Erythroblast (primary cell): ENCODE results near the gene PPDPF.
"Not testable (repeated sequence)": the region's sequence is repeated elsewhere in the genome, so short reads cannot be mapped to it uniquely, and the experiment has no call there.

Source experiments
- DNase-seq, 2 experiments: peaks; one replicate each; lab custom pipeline; 2025; lab: John Stamatoyannopoulos, UW
- GATA1 ChIP-seq: IDR thresholded peaks from 2 replicates; pipeline ENCODE4 v1.6.1; 2011; ENCODE audit warnings: low read depth, mild to moderate bottlenecking, control low read depth, low read length, moderate library complexity
- POLR2A ChIP-seq: IDR thresholded peaks from 2 replicates; pipeline ENCODE4 v1.6.1; 2011; ENCODE audit warnings: mild to moderate bottlenecking, low read length

PPDPF gene

DNA sequence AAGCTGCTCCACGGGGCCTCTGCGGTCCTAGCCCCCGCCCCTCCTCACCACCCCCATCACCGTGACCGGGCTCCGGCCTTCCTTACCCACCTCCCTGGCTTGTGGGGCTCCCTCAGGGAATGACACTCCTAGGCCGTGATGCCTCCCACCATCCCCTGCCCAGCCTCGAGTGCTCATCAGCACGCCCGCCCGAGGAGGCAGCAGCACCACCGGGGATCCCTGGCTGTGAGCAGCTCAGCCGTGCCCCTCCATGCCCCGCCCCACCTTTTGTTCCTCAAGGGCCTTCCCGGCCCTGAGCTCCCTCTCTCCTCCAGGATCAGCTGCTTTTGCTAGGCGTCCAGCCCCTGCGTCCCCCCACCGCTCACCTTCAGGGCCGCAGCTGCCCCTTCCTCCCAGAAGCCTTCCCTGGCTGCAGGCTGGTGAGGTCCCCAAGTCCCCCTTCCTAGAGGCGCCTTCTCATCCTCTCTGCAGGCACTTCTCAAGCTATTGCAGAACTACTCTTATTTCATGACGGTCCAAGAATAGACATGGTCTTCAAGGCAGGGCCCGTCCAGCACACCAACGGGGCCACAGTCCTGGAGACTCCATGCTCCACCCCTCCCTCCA lies 36.4 kb downstream of the PPDPF start:
- TF ChIP-seq POLR2A (no peak), GATA1 (no peak)
- no peak for DNase-seq

- TF ChIP-seq GATA1 = no peak
- no peak for TF ChIP-seq POLR2A
- DNase-seq = no peak
Measured at GRCh38 chr20:63557481-63557891, 36.9 kb downstream of the PPDPF start.

DNA sequence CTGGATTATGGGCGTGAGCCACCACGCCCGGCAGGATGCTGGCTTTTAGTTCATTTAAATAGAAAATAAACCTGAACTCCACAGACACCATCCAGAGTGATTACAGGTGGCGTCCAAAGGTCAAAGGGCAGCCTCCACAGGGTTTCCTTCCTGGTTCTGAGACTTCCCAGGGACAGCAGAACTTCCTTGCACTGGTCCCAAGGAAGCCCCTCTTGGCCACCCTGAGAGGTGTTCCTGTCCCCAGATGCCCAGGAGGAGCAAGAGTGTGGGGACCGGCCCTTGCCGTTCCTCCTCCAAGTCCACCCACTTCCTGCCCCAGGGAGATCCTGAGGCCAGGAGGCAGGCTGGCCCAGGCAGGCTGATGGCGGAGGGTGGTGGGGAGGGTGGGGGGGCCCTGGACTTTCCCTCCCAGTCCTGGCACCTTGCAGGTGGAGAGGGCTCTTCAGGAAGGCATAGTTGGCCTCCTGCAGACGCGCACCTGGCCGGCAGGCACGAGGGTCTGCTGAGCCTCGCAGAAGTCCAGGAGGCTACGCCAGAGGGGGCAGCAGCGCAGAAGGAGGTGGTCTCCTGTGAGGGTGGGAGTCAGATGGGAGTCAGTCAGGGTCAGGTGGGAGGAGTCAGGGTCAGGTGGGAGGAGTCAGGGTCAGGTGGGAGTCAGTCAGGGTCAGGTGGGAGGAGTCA lies 38.4 kb downstream of the PPDPF start:
- TF ChIP-seq GATA1 (no peak), POLR2A (no peak)
- DNase-seq = no peak

- not testable (repeated sequence) for DNase-seq
Measured at GRCh38 chr20:63559485-63560332, 39.1 kb downstream of the PPDPF start.

DNA sequence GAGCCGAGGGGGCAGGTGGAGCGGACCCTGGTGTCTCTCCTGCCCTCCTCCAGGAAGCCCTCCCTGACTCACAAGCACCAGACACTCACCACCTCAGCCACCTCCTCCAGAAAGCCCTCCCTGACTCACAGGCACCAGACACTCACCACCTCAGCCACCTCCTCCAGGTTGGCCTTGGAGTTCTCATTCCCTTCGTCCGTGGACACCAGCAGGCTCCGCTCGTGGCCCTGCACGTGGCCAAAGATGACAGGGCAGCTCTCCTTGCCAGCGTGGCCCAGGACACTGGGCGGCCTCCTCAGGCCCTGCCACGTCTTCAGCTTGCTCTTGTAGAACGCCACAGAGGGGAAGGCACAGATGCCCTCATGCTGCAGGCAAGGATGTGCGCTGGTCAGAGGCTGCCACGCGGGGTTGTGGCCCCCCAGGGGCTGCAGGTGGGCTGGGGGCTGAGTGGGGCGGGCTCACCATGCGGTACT lies 39.8 kb downstream of the PPDPF start:
- TF ChIP-seq GATA1 = no peak
- DNase-seq = no peak

DNA sequence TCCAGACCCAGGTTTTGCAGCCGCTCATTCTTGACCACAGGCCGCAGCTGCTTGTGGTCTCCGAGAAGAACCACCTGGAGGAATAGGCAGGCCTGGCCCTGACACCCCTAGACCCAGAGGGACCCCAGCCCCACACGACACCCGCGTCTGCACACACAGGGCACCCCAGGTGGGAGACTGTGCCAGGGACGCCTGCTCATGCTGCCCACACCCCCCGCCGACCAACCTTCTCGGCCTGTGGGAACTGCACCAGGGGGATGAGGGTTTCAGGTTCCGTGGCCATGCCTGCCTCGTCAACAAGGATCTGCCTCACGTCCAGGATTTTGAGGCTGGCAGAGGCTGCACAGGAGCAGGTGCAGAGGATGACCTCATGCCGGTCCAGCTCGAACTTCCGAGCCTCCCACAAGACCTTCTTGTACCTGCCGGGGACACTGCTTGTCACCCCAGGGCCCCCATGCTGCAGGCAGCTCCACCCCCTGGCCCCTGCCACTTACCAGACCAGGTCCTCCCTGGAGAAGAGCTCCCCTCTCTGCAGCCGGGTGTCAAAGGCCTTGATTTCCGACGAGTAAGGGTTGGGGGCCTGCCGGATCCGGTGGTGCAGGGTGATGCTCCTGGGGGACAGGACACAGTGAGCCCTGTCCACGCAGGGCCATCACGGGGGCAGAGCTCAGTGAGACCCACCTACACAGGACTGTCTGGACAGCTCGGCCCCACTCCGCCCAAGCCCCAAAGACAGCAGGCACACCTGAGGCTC lies 40.5 kb downstream of the PPDPF start:
- no peak for DNase-seq
- TF ChIP-seq POLR2A = no peak
- no peak for TF ChIP-seq GATA1

GRCh38 chr20:63561624-63562396 lies 41.2 kb downstream of the PPDPF start:
- no peak for DNase-seq
- TF ChIP-seq GATA1 (no peak), POLR2A (no peak)

DNA sequence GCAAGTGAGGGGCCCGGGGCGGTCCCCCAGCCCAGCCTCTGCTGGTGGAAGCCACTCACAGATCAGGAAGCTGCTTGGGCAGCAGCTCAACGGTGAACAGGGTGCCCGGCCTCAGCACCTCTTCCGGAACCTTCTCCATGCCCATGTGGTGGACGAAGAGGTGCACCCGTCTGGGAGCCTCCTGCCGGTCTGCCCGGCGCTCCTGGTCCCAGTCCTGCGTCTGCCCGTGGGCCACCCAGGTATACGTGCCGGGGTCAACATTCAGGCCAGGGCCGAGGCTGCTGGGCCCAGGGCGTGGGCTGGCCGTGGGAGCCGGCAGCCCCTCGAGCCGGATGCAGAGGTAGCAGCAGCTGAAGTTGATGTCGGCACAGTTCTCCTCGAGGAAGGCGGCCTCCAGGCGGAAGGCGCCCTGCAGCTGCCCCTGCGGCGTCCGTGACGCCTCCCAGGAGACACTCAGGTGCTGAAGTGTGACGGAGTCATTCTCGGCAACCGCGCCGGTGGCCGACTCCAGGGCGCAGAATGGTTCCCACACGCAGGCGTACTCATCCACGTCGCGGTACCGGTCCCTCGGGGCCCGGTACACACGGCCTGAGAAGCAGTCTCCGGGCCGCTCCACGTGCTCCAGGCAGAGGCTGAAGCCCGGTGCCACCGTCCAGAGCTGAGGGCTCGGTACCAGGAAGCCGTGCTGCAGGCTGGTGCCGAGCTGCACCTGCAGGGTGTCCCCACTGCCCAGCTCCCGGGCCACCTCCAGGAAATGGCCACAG lies 42.1 kb downstream of the PPDPF start:
- no peak for TF ChIP-seq GATA1
- TF ChIP-seq POLR2A = no peak
- no peak for DNase-seq

DNA sequence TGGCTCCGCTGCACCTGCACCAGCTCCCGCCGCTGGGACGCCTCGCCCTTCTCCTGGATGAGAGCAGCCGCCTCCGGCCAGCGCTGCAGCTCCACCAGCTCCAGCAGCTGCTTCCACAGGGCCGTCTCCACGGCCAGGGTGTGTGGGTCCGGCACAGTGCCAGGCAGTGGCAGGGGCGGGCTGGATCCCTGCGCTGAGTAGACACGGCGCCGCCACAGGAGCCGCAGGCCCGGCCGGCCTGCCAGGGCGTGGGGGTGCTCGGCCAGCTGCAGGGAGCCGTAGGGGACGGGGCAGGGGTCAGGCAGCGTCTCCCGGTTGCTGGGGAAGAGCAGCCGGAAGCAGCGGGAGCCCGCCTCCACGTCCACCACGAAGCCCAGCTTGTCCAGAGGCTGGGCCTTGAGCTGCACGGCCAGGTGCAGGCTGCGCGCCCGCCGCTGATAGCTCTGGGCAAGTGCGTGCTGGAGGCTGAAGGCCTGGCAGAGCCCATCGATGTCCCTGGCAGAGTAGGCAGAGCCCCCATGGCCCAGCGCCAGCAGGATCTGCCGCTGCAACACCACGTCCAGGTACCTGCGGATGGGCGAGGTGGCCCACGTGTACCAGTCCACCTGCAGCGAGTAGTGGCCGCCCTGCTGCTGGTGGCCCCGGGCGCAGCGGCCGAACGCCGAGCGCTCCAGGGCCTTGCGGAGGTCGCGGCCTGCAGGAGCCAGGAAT lies 42.8 kb downstream of the PPDPF start:
- TF ChIP-seq POLR2A (no peak), GATA1 (no peak)
- no peak for DNase-seq

- no peak for TF ChIP-seq POLR2A
- TF ChIP-seq GATA1 = no peak
Measured at GRCh38 chr20:63564036-63564810, 43.7 kb downstream of the PPDPF start.

GRCh38 chr20:63565021-63565698 lies 44.6 kb downstream of the PPDPF start:
- TF ChIP-seq GATA1 (no peak), POLR2A (no peak)

More at GRCh38 chr20:63564036-63564810, 43.7 kb downstream of the PPDPF start:
- DNase-seq = no peak

More at GRCh38 chr20:63565021-63565698, 44.6 kb downstream of the PPDPF start:
- no peak for DNase-seq
